Liver (tissue), 9 donors: Measurements from ENCODE around the gene UNC13D. TPM values are rescaled to one million over a fixed set of nuclear protein-coding genes. Genes with fewer than 3 reads are reported as not detected.

Experiments used
- DNase-seq: peaks from one replicate; pipeline ENCODE4 v3.0.0-alpha.2; 2017; ENCODE audit warnings: low spot score
- H3K27ac ChIP-seq, 2 donors: one replicate each; pipeline ENCODE4 v1.7.0; 2013; ENCODE audit warnings: inconsistent platforms in 2 of 2, low read length in 2 of 2, control low read depth in 1 of 2, low read depth in 1 of 2, mild to moderate bottlenecking in 1 of 2
- H3K27me3 ChIP-seq, 4 donors: one replicate each; pipeline versions ENCODE4 v1.6.1 to v1.7.0; 2013; ENCODE audit warnings: low read length in 3 of 4, inconsistent platforms in 1 of 4, mild to moderate bottlenecking in 1 of 4, moderate library complexity in 1 of 4; ENCODE audit not compliant: control insufficient read depth in 4 of 4, insufficient read depth in 4 of 4
- H3K36me3 ChIP-seq, 4 donors: one replicate each; pipeline versions ENCODE4 v1.6.1 to v1.7.0; 2013; ENCODE audit warnings: low read length in 3 of 4, mild to moderate bottlenecking in 3 of 4, low read depth in 1 of 4, moderate library complexity in 1 of 4; ENCODE audit not compliant: control insufficient read depth in 4 of 4, insufficient read depth in 3 of 4
- H3K4me1 ChIP-seq, 4 donors: one replicate each; pipeline versions ENCODE4 v1.6.1 to v1.7.0; 2013; ENCODE audit warnings: low read length in 3 of 4, mild to moderate bottlenecking in 3 of 4, moderate library complexity in 1 of 4; ENCODE audit not compliant: control insufficient read depth in 4 of 4, insufficient read depth in 4 of 4
- H3K4me3 ChIP-seq, 3 donors: one replicate each; pipeline versions ENCODE4 v1.6.1 to v1.7.0; 2013; ENCODE audit warnings: low read length in 3 of 3, control low read depth in 1 of 3, low read depth in 1 of 3, mild to moderate bottlenecking in 1 of 3
- H3K9ac ChIP-seq, 2 donors: one replicate each; pipeline ENCODE4 v1.7.0; 2013; ENCODE audit warnings: low read length in 2 of 2, mild to moderate bottlenecking in 2 of 2, moderate library complexity in 2 of 2, control low read depth in 1 of 2, low read depth in 1 of 2
- H3K9me3 ChIP-seq, 4 donors: one replicate each; pipeline versions ENCODE4 v1.6.1 to v1.7.0; 2013; ENCODE audit warnings: low read length in 3 of 4; ENCODE audit not compliant: control insufficient read depth in 4 of 4
- ATF3 ChIP-seq: IDR thresholded peaks from 2 replicates; pipeline ENCODE4 v1.6.1; 2016; ENCODE audit warnings: antibody characterized with exemption
- CTCF ChIP-seq: fragments of 150-350 bp; IDR thresholded peaks from 2 replicates; pipeline ENCODE4 v1.5.1; 2017; ENCODE audit warnings: improper control_type of control experiment, low read depth, low read length; ENCODE audit not compliant: missing input control
- EGR1 ChIP-seq, 2 donors: IDR thresholded peaks; 2 replicates each; pipeline ENCODE4 v1.6.1; 2016 to 2018; ENCODE audit warnings: antibody characterized with exemption in 2 of 2, low read depth in 2 of 2
- FOXA1 ChIP-seq: IDR thresholded peaks from 2 replicates; pipeline ENCODE4 v1.6.1; 2016; ENCODE audit warnings: antibody characterized with exemption
- FOXA2 ChIP-seq: IDR thresholded peaks from 2 replicates; pipeline ENCODE4 v1.6.1; 2016; ENCODE audit warnings: antibody characterized with exemption
- GABPA ChIP-seq, 2 donors: IDR thresholded peaks in 1 of 2; conservative IDR thresholded peaks in 1 of 2; 2 replicates each; pipeline ENCODE4 v1.6.1; 2016; ENCODE audit warnings: antibody characterized with exemption in 2 of 2, mild to moderate bottlenecking in 1 of 2, moderate library complexity in 1 of 2
- HNF4A ChIP-seq, 2 donors: conservative IDR thresholded peaks; 2 replicates each; pipeline ENCODE4 v1.6.1; 2016; ENCODE audit warnings: antibody characterized with exemption in 2 of 2, mild to moderate bottlenecking in 2 of 2
- HNF4G ChIP-seq: IDR thresholded peaks from 2 replicates; pipeline ENCODE4 v1.6.1; 2016; ENCODE audit warnings: antibody characterized with exemption
- JUND ChIP-seq, 2 donors: IDR thresholded peaks; 2 replicates each; pipeline ENCODE4 v1.6.1; 2016; ENCODE audit warnings: antibody characterized with exemption in 2 of 2
- NR2F2 ChIP-seq: IDR thresholded peaks from 2 replicates; pipeline ENCODE4 v1.6.1; 2016; ENCODE audit warnings: antibody characterized with exemption
- RAD21 ChIP-seq, 2 donors: IDR thresholded peaks; 2 replicates each; pipeline ENCODE4 v1.6.1; 2016; ENCODE audit warnings: antibody characterized with exemption in 2 of 2, mild to moderate bottlenecking in 2 of 2
- REST ChIP-seq: IDR thresholded peaks from 2 replicates; pipeline ENCODE4 v1.6.1; 2016; ENCODE audit warnings: antibody characterized with exemption, mild to moderate bottlenecking
- RXRA ChIP-seq, 2 donors: IDR thresholded peaks; 2 replicates each; pipeline ENCODE4 v1.6.1; 2017 to 2018; ENCODE audit warnings: antibody characterized with exemption in 2 of 2, mild to moderate bottlenecking in 1 of 2
- SP1 ChIP-seq: IDR thresholded peaks from 2 replicates; pipeline ENCODE4 v1.6.1; 2018; ENCODE audit warnings: antibody characterized with exemption, mild to moderate bottlenecking
- TAF1 ChIP-seq: conservative IDR thresholded peaks from 2 replicates; pipeline ENCODE4 v1.6.1; 2016; ENCODE audit warnings: antibody characterized with exemption, mild to moderate bottlenecking
- YY1 ChIP-seq: IDR thresholded peaks from 2 replicates; pipeline ENCODE4 v1.6.1; 2016; ENCODE audit warnings: antibody characterized with exemption, mild to moderate bottlenecking
- ZBTB33 ChIP-seq: IDR thresholded peaks from 2 replicates; pipeline ENCODE4 v1.6.1; 2016; ENCODE audit warnings: antibody characterized with exemption
- WGBS: extraction: QIAGEN DNeasy Blood & Tissue Kit; methylation state at CpG from one replicate; pipeline ENCODE4 v1.1.7; 2013; 5-methylcytosine and 5-hydroxymethylcytosine counted together
- polyA plus RNA-seq, 2 donors: library from polyadenylated mRNA; stranded (reverse) in 1 of 2; unstranded in 1 of 2; fragments of 200-250 nt in 1 of 2; fragments of >200 nt in 1 of 2; fragmentation: Nextera tagmentation in 1 of 2; extraction: Ambion mirVana in 1 of 2; gene quantifications; one replicate each; pipeline versions ENCODE4 v1.2.1 to v1.2.3, GENCODE V29; 2013 to 2015
- total RNA-seq, 2 donors: library from RNA; depleted of rRNA; stranded (reverse); fragments of >200 nt; gene quantifications; one replicate each; pipeline ENCODE4 v1.2.3, GENCODE V29; 2014
- TF ChIP-seq, protein P1 (sequence below): IDR thresholded peaks from 2 replicates; pipeline ENCODE4 v1.6.1; 2016; ENCODE audit warnings: antibody characterized with exemption
- donor health status: healthy.
- donor health status: healthy.
- donor health status: healthy.
- donor health status: healthy.
- donor health status: healthy.

Gene UNC13D
- total and polyA plus RNA-seq, 4 donors, result 2.1 to 22.9 (median 7.6) TPM

GRCh38 chr17:75816693-75817092 lies 27.5 kb downstream of the UNC13D start (continued):
- TF ChIP-seq REST (no peak), FOXA1 (no peak), HNF4G (no peak), FOXA2 (no peak)

DNA sequence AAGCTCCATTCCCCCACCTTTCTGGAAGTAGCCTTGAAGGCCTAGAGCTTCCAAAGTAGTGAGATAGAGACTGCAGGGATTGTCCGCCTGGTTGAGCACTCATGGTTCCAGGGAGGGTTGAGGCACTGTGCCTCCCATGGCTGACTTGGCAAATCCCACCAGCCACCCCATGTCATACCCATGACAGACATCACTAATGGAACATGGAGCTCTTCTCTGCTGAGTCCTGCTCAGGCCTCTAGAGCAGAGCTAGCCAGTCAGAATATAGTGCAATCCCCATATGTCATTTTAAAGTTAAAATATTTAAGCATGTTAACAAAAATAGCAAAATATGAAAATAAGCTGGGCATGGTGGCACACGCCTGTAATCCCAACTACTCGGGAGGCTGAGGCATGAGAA lies 28.8 kb downstream of the UNC13D start:
- Histone ChIP-seq H3K9me3 (no peaks in the 10 kb centered on the region), H3K27me3 (no peaks in the 10 kb centered on the region), H3K9ac (no peak overlapping the region), H3K27ac (no peak overlapping the region), H3K4me1 (no peaks in the 10 kb centered on the region), H3K4me3 (no peak overlapping the region), H3K36me3 (peaks cover 16 to 71% (median 23%) of the 10 kb centered on the region in 4 donors)
- WGBS, result 95% methylated on average over 3 of the region's 3 CpGs
- DNase-seq, result no peak
- TF ChIP-seq EGR1 (IDR thresholded peaks at IDR 0.05; ENCODE audit: low read depth in 2 of 2) (no peak), RAD21 (IDR thresholded peaks at IDR 0.05) (no peak)

GRCh38 chr17:75814900-75815373 lies 29.3 kb downstream of the UNC13D start:
- TF ChIP-seq TAF1 (no peak), EGR1 (IDR thresholded peaks at IDR 0.05; ENCODE audit: low read depth in 2 of 2) (no peak), CTCF (no peak), FOXA2 (no peak), NR2F2 (no peak), YY1 (no peak), ZBTB33 (no peak), RXRA (IDR thresholded peaks at IDR 0.05) (no peak), ATF3 (no peak), RAD21 (IDR thresholded peaks at IDR 0.05) (no peak), JUND (IDR thresholded peaks at IDR 0.05) (no peak), SP1 (no peak), REST (no peak), HNF4G (no peak), GABPA (IDR thresholded peaks at IDR 0.05 in 1 of 2, conservative IDR thresholded peaks at IDR 0.05 in 1 of 2) (no peak), HNF4A (conservative IDR thresholded peaks at IDR 0.05) (no peak), FOXA1 (no peak)
- TF ChIP-seq, protein P1, sequence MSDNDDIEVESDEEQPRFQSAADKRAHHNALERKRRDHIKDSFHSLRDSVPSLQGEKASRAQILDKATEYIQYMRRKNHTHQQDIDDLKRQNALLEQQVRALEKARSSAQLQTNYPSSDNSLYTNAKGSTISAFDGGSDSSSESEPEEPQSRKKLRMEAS, result no peak
- Histone ChIP-seq H3K27me3 (no peaks in the 10 kb centered on the region), H3K4me3 (no peak overlapping the region), H3K4me1 (peaks cover 0 to 3% (median 2%) of the 10 kb centered on the region in 4 donors), H3K36me3 (peaks cover 14 to 70% (median 22%) of the 10 kb centered on the region in 4 donors), H3K9ac (no peak overlapping the region), H3K27ac (no peak overlapping the region), H3K9me3 (no peaks in the 10 kb centered on the region)
- peak; percentile 31 for DNase-seq
- 94% methylated on average over 13 of the region's 13 CpGs for WGBS
